ENCODE data around the gene NCK2. TPM values are rescaled to one million over a fixed set of nuclear protein-coding genes. Genes with fewer than 3 reads are reported as not detected.

Gene NCK2
- total RNA-seq, 1 donor from 2014 or later = 55.2 TPM

- no peak overlapping the region for H3K4me3 Mint-ChIP-seq (ENCODE audit: unreplicated experiment)
- peaks cover 12% of the 10 kb centered on the region for H3K4me1 Mint-ChIP-seq (ENCODE audit: low read depth)
- no peak for TF ChIP-seq CTCF (IDR thresholded peaks at IDR 0.05)
- no peaks in the 10 kb centered on the region for H3K27me3 Mint-ChIP-seq (ENCODE audit: low read depth)
- H3K36me3 Mint-ChIP-seq (ENCODE audit: low read depth) = peaks cover 7% of the 10 kb centered on the region
- no peak overlapping the region for H3K27ac Mint-ChIP-seq (ENCODE audit: unreplicated experiment)
- DNase-seq (ENCODE audit: low spot score) = no peak
- H3K9me3 Mint-ChIP-seq (ENCODE audit: low read depth) = no peaks in the 10 kb centered on the region
Observed at GRCh38 chr2:105821428-105822125, 76.9 kb downstream of the NCK2 start.

- no peak overlapping the region for H3K4me3 Mint-ChIP-seq (ENCODE audit: unreplicated experiment)
- no peak for TF ChIP-seq CTCF (IDR thresholded peaks at IDR 0.05)
- DNase-seq (ENCODE audit: low spot score) = no peak
- peaks cover 13% of the 10 kb centered on the region for H3K4me1 Mint-ChIP-seq (ENCODE audit: low read depth)
- no peaks in the 10 kb centered on the region for H3K27me3 Mint-ChIP-seq (ENCODE audit: low read depth)
- peaks cover 5% of the 10 kb centered on the region for H3K36me3 Mint-ChIP-seq (ENCODE audit: low read depth)
- H3K9me3 Mint-ChIP-seq (ENCODE audit: low read depth) = no peaks in the 10 kb centered on the region
- no peak overlapping the region for H3K27ac Mint-ChIP-seq (ENCODE audit: unreplicated experiment)
Observed at GRCh38 chr2:105822186-105822585, 77.5 kb downstream of the NCK2 start.

GRCh38 chr2:105824446-105824845 lies 79.7 kb downstream of the NCK2 start:
- H3K4me3 Mint-ChIP-seq (ENCODE audit: unreplicated experiment) = no peak overlapping the region
- no peaks in the 10 kb centered on the region for H3K9me3 Mint-ChIP-seq (ENCODE audit: low read depth)
- H3K27ac Mint-ChIP-seq (ENCODE audit: unreplicated experiment) = no peak overlapping the region

GRCh38 chr2:105827351-105828096 lies 82.8 kb downstream of the NCK2 start:
- Mint-ChIP-seq H3K27ac (ENCODE audit: unreplicated experiment) (no peak overlapping the region), H3K4me3 (ENCODE audit: unreplicated experiment) (no peak overlapping the region), H3K36me3 (ENCODE audit: low read depth) (peaks cover 4% of the 10 kb centered on the region), H3K4me1 (ENCODE audit: low read depth) (peaks cover 24% of the 10 kb centered on the region), H3K27me3 (ENCODE audit: low read depth) (no peaks in the 10 kb centered on the region), H3K9me3 (ENCODE audit: low read depth) (peaks cover 17% of the 10 kb centered on the region)
- no peak for TF ChIP-seq CTCF (IDR thresholded peaks at IDR 0.05)
- DNase-seq (ENCODE audit: low spot score) = no peak

More at GRCh38 chr2:105824446-105824845, 79.7 kb downstream of the NCK2 start:
- DNase-seq (ENCODE audit: low spot score) = no peak
- H3K27me3 Mint-ChIP-seq (ENCODE audit: low read depth) = no peaks in the 10 kb centered on the region
- H3K36me3 Mint-ChIP-seq (ENCODE audit: low read depth) = peaks cover 2% of the 10 kb centered on the region
- TF ChIP-seq CTCF (IDR thresholded peaks at IDR 0.05) = no peak
- H3K4me1 Mint-ChIP-seq (ENCODE audit: low read depth) = peaks cover 31% of the 10 kb centered on the region

- Mint-ChIP-seq H3K27me3 (ENCODE audit: low read depth) (no peaks in the 10 kb centered on the region), H3K27ac (ENCODE audit: unreplicated experiment) (no peak overlapping the region), H3K36me3 (ENCODE audit: low read depth) (peaks cover 6% of the 10 kb centered on the region), H3K9me3 (ENCODE audit: low read depth) (peaks cover 22% of the 10 kb centered on the region), H3K4me1 (ENCODE audit: low read depth) (peaks cover 20% of the 10 kb centered on the region), H3K4me3 (ENCODE audit: unreplicated experiment) (no peak overlapping the region)
- TF ChIP-seq CTCF (IDR thresholded peaks at IDR 0.05) = no peak
- no peak for DNase-seq (ENCODE audit: low spot score)
Observed at GRCh38 chr2:105828558-105828957, 83.8 kb downstream of the NCK2 start.
